IMR-90 (cell line): ENCODE results near the gene BTLA. TPM values are rescaled to one million over a fixed set of nuclear protein-coding genes. Genes with fewer than 3 reads are reported as not detected.

Experiments used
- ATAC-seq: fragments of 200-7000 bp; cut with Tn5 transposase; 2 replicates; pipeline ENCODE4 v1.9.1; 2020; ENCODE audit warnings: low read depth, mild to moderate bottlenecking, moderate library complexity
- BruUV-seq: library from RNA; stranded (reverse); fragments of 400-500 nt; replicated peaks from 2 replicates; lab custom pipeline; 2021; lab: Mats Ljungman, UMichigan
- CTCF ChIA-PET: fragments of 300-600 bp; formaldehyde crosslinking; extraction: SDS; loops from one replicate; lab custom pipeline; 2021; ENCODE audit warnings: antibody characterized with exemption; lab: Yijun Ruan, JAX
- POLR2A ChIA-PET: fragments of 300-600 bp; sonication (Branson Sonifier 250); formaldehyde crosslinking; loops from one replicate; lab custom pipeline; 2022; ENCODE audit warnings: antibody characterized with exemption; ENCODE audit not compliant: unreplicated experiment; lab: Charles Lee
- DNase-seq: peaks from one replicate; pipeline ENCODE4 v3.0.0; 2013
- H2AFZ ChIP-seq: replicated peaks from 2 replicates; pipeline ENCODE3; 2013; ENCODE audit warnings: low read length, mild to moderate bottlenecking; ENCODE audit not compliant: poor library complexity
- H2AK5ac ChIP-seq: 2 replicates; pipeline ENCODE4 v1.6.1; 2013; ENCODE audit warnings: low read depth, low read length, inconsistent platforms
- H2AK9ac ChIP-seq: replicated peaks from 2 replicates; pipeline ENCODE3; 2013; ENCODE audit warnings: mild to moderate bottlenecking, low read depth, low read length, moderate library complexity; ENCODE audit not compliant: poor library complexity
- H2BK120ac ChIP-seq: 2 replicates; pipeline ENCODE4 v1.6.1; 2013; ENCODE audit warnings: low read depth, low read length, inconsistent platforms
- H2BK15ac ChIP-seq: 3 replicates; pipeline ENCODE4 v1.6.1; 2013; ENCODE audit warnings: low read depth, low read length, inconsistent platforms
- H2BK20ac ChIP-seq: 2 replicates; pipeline ENCODE4 v1.6.1; 2013; ENCODE audit warnings: low read depth, mild to moderate bottlenecking, inconsistent platforms, low read length, moderate library complexity
- H2BK5ac ChIP-seq: 2 replicates; pipeline ENCODE4 v1.6.1; 2013; ENCODE audit warnings: mild to moderate bottlenecking, low read depth, low read length, inconsistent platforms; ENCODE audit not compliant: poor library complexity, severe bottlenecking
- H3K14ac ChIP-seq: replicated peaks from 2 replicates; pipeline ENCODE4 v1.6.1; 2013; ENCODE audit warnings: low read depth, low read length, inconsistent platforms
- H3K18ac ChIP-seq: 2 replicates; pipeline ENCODE4 v1.6.1; 2013; ENCODE audit warnings: low read depth, low read length, control low read depth
- H3K23ac ChIP-seq: 2 replicates; pipeline ENCODE4 v1.6.1; 2013; ENCODE audit warnings: low read depth, low read length, inconsistent platforms
- H3K27ac ChIP-seq: 2 replicates; pipeline ENCODE4 v1.5.1; 2013; ENCODE audit warnings: mild to moderate bottlenecking, control low read depth, low read length; ENCODE audit not compliant: insufficient read depth
- H3K27me3 ChIP-seq: 2 replicates; pipeline ENCODE4 v1.6.1; 2013; ENCODE audit warnings: low read length; ENCODE audit not compliant: control insufficient read depth, insufficient read depth
- H3K36me3 ChIP-seq: 2 replicates; pipeline ENCODE4 v1.6.1; 2013; ENCODE audit warnings: low read length, mixed read lengths; ENCODE audit not compliant: control insufficient read depth, insufficient read depth
- H3K4ac ChIP-seq: 2 replicates; pipeline ENCODE4 v1.6.1; 2013; ENCODE audit warnings: low read depth, low read length, inconsistent platforms
- H3K4me1 ChIP-seq: 2 replicates; pipeline ENCODE4 v1.6.1; 2013; ENCODE audit warnings: low read length, mixed read lengths; ENCODE audit not compliant: control insufficient read depth, insufficient read depth
- H3K4me2 ChIP-seq: 2 replicates; pipeline ENCODE4 v1.6.1; 2013; ENCODE audit warnings: low read depth, mild to moderate bottlenecking, control low read depth, low read length, moderate library complexity
- H3K4me3 ChIP-seq: 2 replicates; pipeline ENCODE4 v1.5.1; 2013; ENCODE audit warnings: low read depth, mild to moderate bottlenecking, control low read depth, low read length, moderate library complexity; ENCODE audit not compliant: insufficient read depth
- H3K56ac ChIP-seq: 2 replicates; pipeline ENCODE4 v1.6.1; 2013; ENCODE audit warnings: low read length, inconsistent platforms; ENCODE audit not compliant: insufficient read depth; ENCODE audit errors: extremely low read depth
- H3K79me1 ChIP-seq, 2 experiments: 2 replicates each; pipeline ENCODE4 v1.6.1; 2013; ENCODE audit warnings: low read length in 2 of 2, inconsistent platforms in 1 of 2, low read depth in 1 of 2
- H3K9ac ChIP-seq: 2 replicates; pipeline ENCODE4 v1.6.1; 2013; ENCODE audit warnings: low read depth, low read length, control low read depth
- H3K9me1 ChIP-seq: 2 replicates; pipeline ENCODE4 v1.6.1; 2013; ENCODE audit warnings: low read length, inconsistent platforms; ENCODE audit not compliant: insufficient read depth
- H3K9me3 ChIP-seq: 2 replicates; pipeline ENCODE4 v1.6.1; 2013; ENCODE audit warnings: low read length; ENCODE audit not compliant: control insufficient read depth, insufficient read depth
- H4K20me1 ChIP-seq: 2 replicates; pipeline ENCODE4 v1.6.1; 2013; ENCODE audit warnings: low read length, inconsistent platforms; ENCODE audit not compliant: insufficient read depth
- H4K5ac ChIP-seq: 2 replicates; pipeline ENCODE4 v1.6.1; 2013; ENCODE audit warnings: mild to moderate bottlenecking, low read depth, low read length, control low read depth
- H4K8ac ChIP-seq, 2 experiments: 2 replicates each; pipeline ENCODE4 v1.6.1; 2013; ENCODE audit warnings: low read depth in 2 of 2, low read length in 2 of 2, control low read depth in 1 of 2, inconsistent platforms in 1 of 2
- H4K91ac ChIP-seq: 2 replicates; pipeline ENCODE4 v1.6.1; 2013; ENCODE audit warnings: low read depth, low read length, inconsistent platforms; ENCODE audit not compliant: insufficient read depth
- BHLHE40 ChIP-seq: fragments of 150-350 bp; IDR thresholded peaks from 2 replicates; pipeline ENCODE4 v1.6.1; 2016; ENCODE audit warnings: mild to moderate bottlenecking, low read depth, low read length
- CEBPB ChIP-seq: IDR thresholded peaks from 2 replicates; pipeline ENCODE4 v1.6.1; 2012; ENCODE audit warnings: low read depth, low read length, improper control_type of control experiment
- CHD1 ChIP-seq: IDR thresholded peaks from 2 replicates; pipeline ENCODE4 v1.6.1; 2012; ENCODE audit warnings: low read depth, low read length, improper control_type of control experiment
- FOS ChIP-seq: fragments of 150-350 bp; IDR thresholded peaks from 2 replicates; pipeline ENCODE4 v1.6.1; 2016; ENCODE audit warnings: low read depth, low read length
- MAFK ChIP-seq: IDR thresholded peaks from 2 replicates; pipeline ENCODE4 v1.6.1; 2012; ENCODE audit warnings: low read depth, low read length, improper control_type of control experiment
- MAZ ChIP-seq: IDR thresholded peaks from 2 replicates; pipeline ENCODE4 v1.6.1; 2012; ENCODE audit warnings: low read depth, mild to moderate bottlenecking, low read length, improper control_type of control experiment, moderate library complexity, borderline replicate concordance
- MXI1 ChIP-seq: IDR thresholded peaks from 2 replicates; pipeline ENCODE4 v1.6.1; 2012; ENCODE audit warnings: low read depth, mild to moderate bottlenecking, low read length, moderate library complexity, borderline replicate concordance
- NFE2L2 ChIP-seq: fragments of 150-350 bp; IDR thresholded peaks from 2 replicates; pipeline ENCODE4 v1.6.1; 2016; ENCODE audit warnings: low read depth, mild to moderate bottlenecking, low read length
- POLR2A ChIP-seq: IDR thresholded peaks from 2 replicates; pipeline ENCODE4 v1.6.1; 2012; ENCODE audit warnings: mild to moderate bottlenecking, low read depth, low read length
- RAD21 ChIP-seq: IDR thresholded peaks from 2 replicates; pipeline ENCODE4 v1.6.1; 2012; ENCODE audit warnings: low read length, improper control_type of control experiment
- RCOR1 ChIP-seq: IDR thresholded peaks from 2 replicates; pipeline ENCODE4 v1.6.1; 2012; ENCODE audit warnings: mild to moderate bottlenecking, low read length, improper control_type of control experiment; ENCODE audit not compliant: insufficient replicate concordance
- RFX5 ChIP-seq: IDR thresholded peaks from 2 replicates; pipeline ENCODE4 v1.8.0; 2012; ENCODE audit warnings: low read depth, mild to moderate bottlenecking, low read length, moderate library complexity
- SMC3 ChIP-seq: fragments of 150-350 bp; IDR thresholded peaks from 2 replicates; pipeline ENCODE4 v1.6.1; 2016; ENCODE audit warnings: low read depth, mild to moderate bottlenecking, antibody characterized with exemption, low read length, moderate library complexity
- WGBS, 2 experiments: methylation state at CpG; one replicate each; pipeline versions ENCODE4 v1.1.5 to v1.1.7; 2013; ENCODE audit warnings: missing lambda C conversion rate in 2 of 2; ENCODE audit not compliant: insufficient read length in 1 of 2; ENCODE audit errors: extremely low coverage in 2 of 2; 5-methylcytosine and 5-hydroxymethylcytosine counted together
- dilution Hi-C: fragments of 300-500 bp; cut with HindIII; formaldehyde crosslinking; loops from one replicate; pipeline ENCODE4 v1.14.3; 2018; ENCODE audit warnings: low sequenced_read_pairs; ENCODE audit not compliant: unreplicated experiment
- in situ Hi-C: fragments of 300-500 bp; cut with MboI; formaldehyde crosslinking; loops from 3 replicates; pipeline ENCODE4 v1.14.3; 2019; ENCODE audit warnings: low sequenced_read_pairs, inconsistent platforms, mixed read lengths
- intact Hi-C: fragments of 100-400 bp; cut with micrococcal nuclease; formaldehyde crosslinking; loops from 2 replicates; pipeline ENCODE4 v1.10.0; 2022
- polyA plus RNA-seq, 3 experiments: library from polyadenylated mRNA; depleted of rRNA; stranded (reverse); fragments of >200 nt; gene quantifications; 2 replicates each; pipeline ENCODE4 v1.2.3, GENCODE V29; 2012; ENCODE audit warnings: low replicate concordance in 1 of 3
- total RNA-seq: library from RNA; depleted of rRNA; stranded (reverse); fragments of >200 nt; gene quantifications from 2 replicates; pipeline ENCODE4 v1.2.3, GENCODE V29; 2012
- TF ChIP-seq, protein P1 (sequence below): fragments of 150-350 bp; IDR thresholded peaks from 2 replicates; pipeline ENCODE4 v1.6.1; 2016; ENCODE audit warnings: low read depth, mild to moderate bottlenecking, low read length, moderate library complexity, borderline replicate concordance
- TF ChIP-seq, protein P2 (sequence below): fragments of 150-350 bp; IDR thresholded peaks from 2 replicates; pipeline ENCODE4 v1.6.1; 2017; ENCODE audit warnings: mild to moderate bottlenecking, antibody characterized with exemption, low read length, low read depth
- TF ChIP-seq, protein P3 (sequence below): conservative IDR thresholded peaks from 2 replicates; pipeline ENCODE4 v1.5.1; 2012; ENCODE audit warnings: mild to moderate bottlenecking, low read depth, low read length, improper control_type of control experiment

The BTLA gene
- total and polyA plus RNA-seq, 2 of the 4 experiments (the other 2 are of a cell fraction), result not detected

DNA sequence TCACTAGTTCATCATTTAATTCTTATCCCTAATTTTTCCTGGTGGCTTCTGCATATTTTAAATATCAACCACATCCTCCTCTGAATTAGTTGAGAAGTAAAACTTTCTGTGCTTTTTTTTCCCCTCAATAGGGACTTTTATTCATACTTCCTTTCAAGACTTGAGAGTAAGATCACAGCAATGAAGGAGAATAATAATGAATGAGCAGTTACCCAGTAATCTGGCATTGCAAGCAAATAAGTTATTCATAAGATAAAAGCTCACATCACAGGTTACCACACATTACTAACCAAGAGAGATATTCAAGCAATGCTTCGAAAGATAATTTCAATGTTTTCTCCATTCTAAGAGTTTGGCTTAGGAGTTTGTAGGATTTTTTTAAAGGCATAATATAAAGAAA is 50.3 kb downstream of the BTLA start:
- H3K4me2 ChIP-seq, result no peak overlapping the region
- no peak overlapping the region for H3K56ac ChIP-seq
- no peaks in the 10 kb centered on the region for H3K4me1 ChIP-seq
- no peaks in the 10 kb centered on the region for H3K79me1 ChIP-seq
- H2AK5ac ChIP-seq, result no peak overlapping the region
- H2AK9ac ChIP-seq, result no peak overlapping the region
- ATAC-seq (no peak), DNase-seq (no peak)
- no peak overlapping the region for H4K8ac ChIP-seq
- no TSS peak for BruUV-seq
- TF ChIP-seq POLR2A, result no peak
- no peak for TF ChIP-seq NFE2L2
- no peak for TF ChIP-seq FOS
- no peak for TF ChIP-seq CHD1
- no peak for TF ChIP-seq MAFK
- TF ChIP-seq, protein P1, sequence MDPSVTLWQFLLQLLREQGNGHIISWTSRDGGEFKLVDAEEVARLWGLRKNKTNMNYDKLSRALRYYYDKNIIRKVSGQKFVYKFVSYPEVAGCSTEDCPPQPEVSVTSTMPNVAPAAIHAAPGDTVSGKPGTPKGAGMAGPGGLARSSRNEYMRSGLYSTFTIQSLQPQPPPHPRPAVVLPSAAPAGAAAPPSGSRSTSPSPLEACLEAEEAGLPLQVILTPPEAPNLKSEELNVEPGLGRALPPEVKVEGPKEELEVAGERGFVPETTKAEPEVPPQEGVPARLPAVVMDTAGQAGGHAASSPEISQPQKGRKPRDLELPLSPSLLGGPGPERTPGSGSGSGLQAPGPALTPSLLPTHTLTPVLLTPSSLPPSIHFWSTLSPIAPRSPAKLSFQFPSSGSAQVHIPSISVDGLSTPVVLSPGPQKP, result no peak
- TF ChIP-seq BHLHE40, result no peak
- no peak for TF ChIP-seq MXI1
- TF ChIP-seq, protein P2, sequence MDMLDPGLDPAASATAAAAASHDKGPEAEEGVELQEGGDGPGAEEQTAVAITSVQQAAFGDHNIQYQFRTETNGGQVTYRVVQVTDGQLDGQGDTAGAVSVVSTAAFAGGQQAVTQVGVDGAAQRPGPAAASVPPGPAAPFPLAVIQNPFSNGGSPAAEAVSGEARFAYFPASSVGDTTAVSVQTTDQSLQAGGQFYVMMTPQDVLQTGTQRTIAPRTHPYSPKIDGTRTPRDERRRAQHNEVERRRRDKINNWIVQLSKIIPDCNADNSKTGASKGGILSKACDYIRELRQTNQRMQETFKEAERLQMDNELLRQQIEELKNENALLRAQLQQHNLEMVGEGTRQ, result no peak
- TF ChIP-seq SMC3, result no peak
- TF ChIP-seq RFX5, result no peak
- no peak for TF ChIP-seq MAZ
- no peak for TF ChIP-seq CEBPB
- no peak for TF ChIP-seq RCOR1
- TF ChIP-seq, protein P3, sequence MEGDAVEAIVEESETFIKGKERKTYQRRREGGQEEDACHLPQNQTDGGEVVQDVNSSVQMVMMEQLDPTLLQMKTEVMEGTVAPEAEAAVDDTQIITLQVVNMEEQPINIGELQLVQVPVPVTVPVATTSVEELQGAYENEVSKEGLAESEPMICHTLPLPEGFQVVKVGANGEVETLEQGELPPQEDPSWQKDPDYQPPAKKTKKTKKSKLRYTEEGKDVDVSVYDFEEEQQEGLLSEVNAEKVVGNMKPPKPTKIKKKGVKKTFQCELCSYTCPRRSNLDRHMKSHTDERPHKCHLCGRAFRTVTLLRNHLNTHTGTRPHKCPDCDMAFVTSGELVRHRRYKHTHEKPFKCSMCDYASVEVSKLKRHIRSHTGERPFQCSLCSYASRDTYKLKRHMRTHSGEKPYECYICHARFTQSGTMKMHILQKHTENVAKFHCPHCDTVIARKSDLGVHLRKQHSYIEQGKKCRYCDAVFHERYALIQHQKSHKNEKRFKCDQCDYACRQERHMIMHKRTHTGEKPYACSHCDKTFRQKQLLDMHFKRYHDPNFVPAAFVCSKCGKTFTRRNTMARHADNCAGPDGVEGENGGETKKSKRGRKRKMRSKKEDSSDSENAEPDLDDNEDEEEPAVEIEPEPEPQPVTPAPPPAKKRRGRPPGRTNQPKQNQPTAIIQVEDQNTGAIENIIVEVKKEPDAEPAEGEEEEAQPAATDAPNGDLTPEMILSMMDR, result no peak
- TF ChIP-seq RAD21, result no peak
- intact Hi-C loops (no loop called here), dilution Hi-C loops (no loop called here), in situ Hi-C loops (no loop called here)
- no peak overlapping the region for H2AFZ ChIP-seq
- no peaks in the 10 kb centered on the region for H3K9me1 ChIP-seq
- no peak overlapping the region for H4K5ac ChIP-seq
- H2BK20ac ChIP-seq, result no peak overlapping the region
- H2BK120ac ChIP-seq, result no peak overlapping the region
- no peak overlapping the region for H2BK15ac ChIP-seq
- no peak overlapping the region for H3K4ac ChIP-seq
- no peak overlapping the region for H2BK5ac ChIP-seq
- no peak overlapping the region for H3K18ac ChIP-seq
- H4K91ac ChIP-seq, result no peak overlapping the region
- no peaks in the 10 kb centered on the region for H3K9me3 ChIP-seq
- CTCF ChIA-PET, result no interaction called here
- WGBS, 2 experiments, result no CpG with 5 or more reads among the region's 1 CpG
- no peak overlapping the region for H3K14ac ChIP-seq
- no peak overlapping the region for H3K4me3 ChIP-seq
- no peak overlapping the region for H3K9ac ChIP-seq
- POLR2A ChIA-PET, result no interaction called here
- no peak overlapping the region for H3K27ac ChIP-seq
- no peak overlapping the region for H3K23ac ChIP-seq
- no peaks in the 10 kb centered on the region for H3K36me3 ChIP-seq
- H4K20me1 ChIP-seq, result no peaks in the 10 kb centered on the region
- H3K27me3 ChIP-seq, result peaks cover 2% of the 10 kb centered on the region; the same call in 1 of the 2 replicates
